Karpas-422 (cell line): ENCODE data around the gene ERAP2. TPM values are rescaled to one million over a fixed set of nuclear protein-coding genes. Genes with fewer than 3 reads are reported as not detected.
A peak's percentile ranks its signal among the peaks of the same experiment; 100 is the strongest.
"Not testable (repeated sequence)": the region's sequence is repeated elsewhere in the genome, so short reads cannot be mapped to it uniquely, and the experiment has no call there.

Experiments
- DNase-seq: peaks from one replicate; pipeline ENCODE4 v3.0.0-alpha.2; 2015
- H2AFZ ChIP-seq: fragments of 200-600 bp; sonication (generic); 2 replicates; pipeline ENCODE4 v1.6.1; 2014; ENCODE audit warnings: antibody characterized with exemption, low read length, mixed read lengths
- H3K27ac ChIP-seq: fragments of 200-600 bp; sonication (generic); 2 replicates; pipeline ENCODE4 v1.5.1; 2014; ENCODE audit warnings: mild to moderate bottlenecking, low read length, moderate library complexity
- H3K27me3 ChIP-seq: fragments of 200-600 bp; sonication (generic); 2 replicates; pipeline ENCODE4 v1.6.1; 2014; ENCODE audit warnings: low read length, mixed read lengths
- H3K36me3 ChIP-seq: fragments of 200-600 bp; sonication (generic); 2 replicates; pipeline ENCODE4 v1.6.1; 2014; ENCODE audit warnings: low read length, mixed read lengths; ENCODE audit not compliant: insufficient read depth
- H3K4me1 ChIP-seq: fragments of 200-600 bp; sonication (generic); 2 replicates; pipeline ENCODE4 v1.6.1; 2014; ENCODE audit warnings: mild to moderate bottlenecking, low read length, mixed read lengths
- H3K4me2 ChIP-seq: fragments of 200-600 bp; sonication (generic); 2 replicates; pipeline ENCODE4 v1.6.1; 2014; ENCODE audit warnings: low read length, low read depth, mild to moderate bottlenecking; ENCODE audit not compliant: poor library complexity, severe bottlenecking
- H3K4me3 ChIP-seq: fragments of 200-600 bp; sonication (generic); 2 replicates; pipeline ENCODE4 v1.5.1; 2014; ENCODE audit warnings: mild to moderate bottlenecking, antibody characterized with exemption, low read length, mixed read lengths
- H3K79me2 ChIP-seq: fragments of 200-600 bp; sonication (generic); 2 replicates; pipeline ENCODE4 v1.6.1; 2014; ENCODE audit warnings: mild to moderate bottlenecking, low read length, mixed read lengths
- H3K9ac ChIP-seq: fragments of 200-600 bp; sonication (generic); 2 replicates; pipeline ENCODE4 v1.6.0; 2014; ENCODE audit warnings: low read length
- H3K9me2 ChIP-seq: fragments of 200-600 bp; sonication (generic), shearing (Covaris generic); replicated peaks from 2 replicates; pipeline ENCODE4 v1.6.0; 2014; ENCODE audit warnings: mild to moderate bottlenecking, low read length, moderate library complexity; ENCODE audit not compliant: insufficient read depth
- H3K9me3 ChIP-seq: fragments of 300-700, 200-600 bp; sonication (generic); 2 replicates; pipeline ENCODE4 v1.6.1; 2014; ENCODE audit warnings: low read length, mixed read lengths
- H4K20me1 ChIP-seq: fragments of 200-600 bp; sonication (generic); 2 replicates; pipeline ENCODE4 v1.6.1; 2014; ENCODE audit warnings: mild to moderate bottlenecking, antibody characterized with exemption, low read length, low read depth; ENCODE audit not compliant: insufficient read depth
- total RNA-seq: library from RNA; depleted of rRNA; stranded (reverse); fragments of >200 nt; shearing (Covaris generic); gene quantifications from 2 replicates; pipeline ENCODE4 v1.2.3, GENCODE V29; 2014; ENCODE audit warnings: low replicate concordance

ERAP2 gene
- total RNA-seq, 1 experiment from 2014 or later, result 60.5 TPM

- Histone ChIP-seq H3K9ac (no peak overlapping the region), H3K4me3 (no peak overlapping the region), H3K4me1 (peaks cover 35% of the 10 kb centered on the region), H3K27me3 (no peaks in the 10 kb centered on the region), H4K20me1 (no peaks in the 10 kb centered on the region), H3K79me2 (no peaks in the 10 kb centered on the region), H3K9me2 (no peaks in the 10 kb centered on the region), H3K4me2 (no peak overlapping the region), H3K9me3 (no peaks in the 10 kb centered on the region), H3K36me3 (peaks cover under 1% of the 10 kb centered on the region; the same call in 1 of the 2 replicates), H2AFZ (peak overlapping the region; percentile 17; the same call in 1 of the 2 replicates), H3K27ac (no peak overlapping the region)
- no peak for DNase-seq
Measured at GRCh38 chr5:96924016-96924443, 47.7 kb downstream of the ERAP2 start.

GRCh38 chr5:96926276-96926675 is 50.0 kb downstream of the ERAP2 start:
- Histone ChIP-seq H3K4me3 (no peak overlapping the region), H3K9me2 (no peaks in the 10 kb centered on the region), H3K4me1 (peaks cover 26% of the 10 kb centered on the region), H4K20me1 (no peaks in the 10 kb centered on the region), H3K27ac (no peak overlapping the region), H2AFZ (no peak overlapping the region), H3K36me3 (no peaks in the 10 kb centered on the region), H3K27me3 (no peaks in the 10 kb centered on the region), H3K9ac (no peak overlapping the region), H3K9me3 (no peaks in the 10 kb centered on the region), H3K4me2 (peak overlapping the region; percentile 16), H3K79me2 (no peaks in the 10 kb centered on the region)
- no peak for DNase-seq

- no peak overlapping the region for H3K27ac ChIP-seq
- no peaks in the 10 kb centered on the region for H3K27me3 ChIP-seq
- H3K4me1 ChIP-seq, result peaks cover 26% of the 10 kb centered on the region
- no peak overlapping the region for H2AFZ ChIP-seq
- H3K9ac ChIP-seq, result no peak overlapping the region
- no peaks in the 10 kb centered on the region for H3K9me2 ChIP-seq
- no peaks in the 10 kb centered on the region for H3K36me3 ChIP-seq
- H3K79me2 ChIP-seq, result no peaks in the 10 kb centered on the region
- no peak overlapping the region for H3K4me3 ChIP-seq
- no peaks in the 10 kb centered on the region for H4K20me1 ChIP-seq
- no peak overlapping the region for H3K4me2 ChIP-seq
- DNase-seq, result no peak
- no peaks in the 10 kb centered on the region for H3K9me3 ChIP-seq
Measured at GRCh38 chr5:96927008-96927407, 50.7 kb downstream of the ERAP2 start.

GRCh38 chr5:96928931-96929708 is 52.8 kb downstream of the ERAP2 start:
- H3K4me2 ChIP-seq, result no peak overlapping the region
- H3K4me1 ChIP-seq, result peaks cover 34% of the 10 kb centered on the region
- H2AFZ ChIP-seq, result no peak overlapping the region

GRCh38 chr5:96930058-96930457 is 53.8 kb downstream of the ERAP2 start:
- no peaks in the 10 kb centered on the region for H3K9me2 ChIP-seq
- DNase-seq, result no peak
- no peaks in the 10 kb centered on the region for H3K9me3 ChIP-seq
- peaks cover 3% of the 10 kb centered on the region; the same call in 1 of the 2 replicates for H3K79me2 ChIP-seq
- H3K27me3 ChIP-seq, result no peaks in the 10 kb centered on the region
- no peak overlapping the region for H2AFZ ChIP-seq
- no peak overlapping the region for H3K27ac ChIP-seq
- H3K4me2 ChIP-seq, result no peak overlapping the region
- H3K4me3 ChIP-seq, result no peak overlapping the region
- no peak overlapping the region for H3K9ac ChIP-seq
- H3K36me3 ChIP-seq, result no peaks in the 10 kb centered on the region
- H3K4me1 ChIP-seq, result peaks cover 38% of the 10 kb centered on the region
- no peaks in the 10 kb centered on the region for H4K20me1 ChIP-seq

More at GRCh38 chr5:96928931-96929708, 52.8 kb downstream of the ERAP2 start:
- no peak overlapping the region for H3K9ac ChIP-seq
- no peaks in the 10 kb centered on the region for H3K9me3 ChIP-seq
- no peaks in the 10 kb centered on the region for H4K20me1 ChIP-seq
- H3K27ac ChIP-seq, result no peak overlapping the region
- peak; percentile 43 for DNase-seq
- H3K27me3 ChIP-seq, result no peaks in the 10 kb centered on the region
- H3K4me3 ChIP-seq, result no peak overlapping the region
- H3K36me3 ChIP-seq, result no peaks in the 10 kb centered on the region
- H3K79me2 ChIP-seq, result peaks cover 3% of the 10 kb centered on the region; the same call in 1 of the 2 replicates
- no peaks in the 10 kb centered on the region for H3K9me2 ChIP-seq

GRCh38 chr5:96930589-96930988 is 54.3 kb downstream of the ERAP2 start:
- Histone ChIP-seq H3K27ac (no peak overlapping the region), H3K9ac (no peak overlapping the region), H3K79me2 (peaks cover 3% of the 10 kb centered on the region; the same call in 1 of the 2 replicates)

GRCh38 chr5:96931037-96931436 is 54.7 kb downstream of the ERAP2 start:
- H3K9ac ChIP-seq, H3K4me2 ChIP-seq, DNase-seq, H2AFZ ChIP-seq, H3K36me3 ChIP-seq, H3K4me3 ChIP-seq, H3K9me2 ChIP-seq, H3K79me2 ChIP-seq, H3K9me3 ChIP-seq, H4K20me1 ChIP-seq, H3K27me3 ChIP-seq: not testable (repeated sequence)
- Histone ChIP-seq H3K4me1 (peaks cover 37% of the 10 kb centered on the region), H3K27ac (0 out of 2 replicates have a peak overlapping the region, but pooled peaks have one; percentile 95)

More at GRCh38 chr5:96930589-96930988, 54.3 kb downstream of the ERAP2 start:
- no peaks in the 10 kb centered on the region for H4K20me1 ChIP-seq
- no peak for DNase-seq
- no peaks in the 10 kb centered on the region for H3K9me2 ChIP-seq
- H3K9me3 ChIP-seq, result no peaks in the 10 kb centered on the region
- H3K4me1 ChIP-seq, result peaks cover 38% of the 10 kb centered on the region
- H2AFZ ChIP-seq, result no peak overlapping the region
- no peak overlapping the region for H3K4me2 ChIP-seq
- no peak overlapping the region for H3K4me3 ChIP-seq
- no peaks in the 10 kb centered on the region for H3K27me3 ChIP-seq
- H3K36me3 ChIP-seq, result no peaks in the 10 kb centered on the region

GRCh38 chr5:96931605-96932004 is 55.3 kb downstream of the ERAP2 start:
- DNase-seq, result peak; percentile 57
- Histone ChIP-seq H3K4me1 (peaks cover 33% of the 10 kb centered on the region), H3K9me2 (no peaks in the 10 kb centered on the region), H3K9ac (0 out of 2 replicates have a peak overlapping the region, but pooled peaks have one; percentile 95), H3K9me3 (no peaks in the 10 kb centered on the region), H3K27me3 (no peaks in the 10 kb centered on the region), H3K36me3 (no peaks in the 10 kb centered on the region), H3K27ac (peak overlapping the region; percentile 95; the same call in 1 of the 2 replicates), H3K4me2 (peak overlapping the region; percentile 82), H3K4me3 (no peak overlapping the region), H3K79me2 (peaks cover 9% of the 10 kb centered on the region), H2AFZ (0 out of 2 replicates have a peak overlapping the region, but pooled peaks have one; percentile 76), H4K20me1 (no peaks in the 10 kb centered on the region)
